ENCODE results near the gene TGFBRAP1. TPM values are rescaled to one million over a fixed set of nuclear protein-coding genes. Genes with fewer than 3 reads are reported as not detected.
A peak's percentile ranks its signal among the peaks of the same experiment; 100 is the strongest.

The TGFBRAP1 gene
- total and polyA plus RNA-seq, 4 donors: 1.8 to 10.4 (median 6.8) TPM

DNA sequence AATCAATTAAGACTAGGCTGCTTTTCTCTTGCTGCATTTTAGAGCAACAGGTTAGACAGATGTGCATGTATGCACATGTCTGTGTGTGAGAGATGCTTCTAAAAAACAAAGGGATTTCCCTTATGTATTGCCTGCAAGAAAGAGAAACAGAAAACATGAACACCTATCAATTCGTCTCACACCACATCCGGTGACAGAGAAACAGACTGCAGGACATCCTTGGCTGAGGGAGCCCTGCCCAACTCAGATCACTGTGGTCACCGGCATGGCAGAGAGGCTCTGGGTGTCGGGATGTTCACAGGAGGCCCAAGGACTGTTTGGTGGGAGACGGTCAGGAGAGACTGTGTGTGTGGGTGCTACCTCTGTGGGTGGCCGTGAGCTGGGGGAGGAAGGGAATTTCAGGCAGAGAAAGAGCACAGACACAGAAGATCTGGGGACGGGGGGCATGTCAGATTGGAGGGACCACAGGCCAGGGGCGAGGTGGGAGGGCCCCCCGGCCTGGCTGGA, 44.4 kb upstream of the TGFBRAP1 start:
- WGBS: 86% methylated on average over 9 of the region's 9 CpGs
- Histone ChIP-seq H3K27ac (ENCODE audit: low read depth in 1 of 2, low read length in 2 of 2) (peak overlapping the region in 1 of 2 donors; percentile 31), H3K27me3 (ENCODE audit: control insufficient read depth in 4 of 4, insufficient read depth in 4 of 4, low read length in 3 of 4) (no peaks in the 10 kb centered on the region), H3K9ac (ENCODE audit: low read depth in 1 of 2, low read length in 2 of 2) (no peak overlapping the region), H3K36me3 (ENCODE audit: control insufficient read depth in 4 of 4, insufficient read depth in 3 of 4, low read depth in 1 of 4, low read length in 3 of 4) (peaks cover 0 to 2% (median 0%) of the 10 kb centered on the region in 4 donors), H3K9me3 (ENCODE audit: control insufficient read depth in 4 of 4, low read length in 3 of 4) (no peaks in the 10 kb centered on the region), H3K4me1 (ENCODE audit: control insufficient read depth in 4 of 4, insufficient read depth in 4 of 4, low read length in 3 of 4) (peaks cover 0 to 7% (median 0%) of the 10 kb centered on the region in 4 donors), H3K4me3 (ENCODE audit: low read depth in 1 of 3, low read length in 3 of 3) (no peak overlapping the region)
- DNase-seq (ENCODE audit: low spot score): no peak
- TF ChIP-seq, protein P1, sequence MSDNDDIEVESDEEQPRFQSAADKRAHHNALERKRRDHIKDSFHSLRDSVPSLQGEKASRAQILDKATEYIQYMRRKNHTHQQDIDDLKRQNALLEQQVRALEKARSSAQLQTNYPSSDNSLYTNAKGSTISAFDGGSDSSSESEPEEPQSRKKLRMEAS (IDR thresholded peaks at IDR 0.05): no peak
- TF ChIP-seq FOXA1 (IDR thresholded peaks at IDR 0.05): no peak

DNA sequence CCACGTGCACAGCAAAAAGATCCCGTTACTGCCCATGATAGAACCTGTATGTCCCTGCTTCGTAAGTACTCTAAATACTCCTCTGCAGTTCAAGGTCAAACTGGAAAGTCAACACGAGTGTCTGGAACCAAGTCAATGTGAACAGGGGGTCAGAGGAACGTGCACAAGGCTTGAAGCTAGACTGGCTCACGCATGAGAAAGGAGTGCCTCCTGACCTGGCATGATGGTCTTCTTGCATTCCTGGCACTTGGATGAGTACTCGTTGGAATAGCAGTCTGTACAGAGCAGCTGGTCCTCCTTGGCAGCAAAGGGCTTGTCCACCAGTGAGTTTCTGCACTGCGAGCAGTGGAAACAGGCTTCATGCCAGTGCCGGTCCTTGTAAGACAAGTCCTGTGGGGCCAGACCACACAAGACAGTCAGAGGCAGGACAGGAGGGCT, 43.8 kb upstream of the TGFBRAP1 start:
- no peak overlapping the region for H3K9ac ChIP-seq (ENCODE audit: low read depth in 1 of 2, low read length in 2 of 2)
- H3K9me3 ChIP-seq (ENCODE audit: control insufficient read depth in 4 of 4, low read length in 3 of 4): no peaks in the 10 kb centered on the region
- no peak overlapping the region for H3K27ac ChIP-seq (ENCODE audit: low read depth in 1 of 2, low read length in 2 of 2)
- H3K27me3 ChIP-seq (ENCODE audit: control insufficient read depth in 4 of 4, insufficient read depth in 4 of 4, low read length in 3 of 4): no peaks in the 10 kb centered on the region
- 47% methylated on average over 9 of the region's 9 CpGs for WGBS
- H3K36me3 ChIP-seq (ENCODE audit: control insufficient read depth in 4 of 4, insufficient read depth in 3 of 4, low read depth in 1 of 4, low read length in 3 of 4): peaks cover 0 to 2% (median 0%) of the 10 kb centered on the region in 4 donors
- H3K4me1 ChIP-seq (ENCODE audit: control insufficient read depth in 4 of 4, insufficient read depth in 4 of 4, low read length in 3 of 4): peaks cover 0 to 7% (median 0%) of the 10 kb centered on the region in 4 donors
- DNase-seq (ENCODE audit: low spot score): no peak
- no peak overlapping the region for H3K4me3 ChIP-seq (ENCODE audit: low read depth in 1 of 3, low read length in 3 of 3)
- TF ChIP-seq HNF4A (conservative IDR thresholded peaks at IDR 0.05) (peak in 1 of 2 donors; percentile 8), RAD21 (IDR thresholded peaks at IDR 0.05) (peak in 1 of 2 donors; percentile 5), GABPA (IDR thresholded peaks at IDR 0.05 in 1 of 2, conservative IDR thresholded peaks at IDR 0.05 in 1 of 2) (no peak), YY1 (IDR thresholded peaks at IDR 0.05) (no peak), RXRA (IDR thresholded peaks at IDR 0.05) (peak in 1 of 2 donors; percentile 45), JUND (IDR thresholded peaks at IDR 0.05) (no peak), NR2F2 (IDR thresholded peaks at IDR 0.05) (peak; percentile 77), EGR1 (IDR thresholded peaks at IDR 0.05; ENCODE audit: low read depth in 2 of 2) (no peak), FOXA2 (IDR thresholded peaks at IDR 0.05) (no peak), SP1 (IDR thresholded peaks at IDR 0.05) (peak; percentile 7), HNF4G (IDR thresholded peaks at IDR 0.05) (no peak)
- TF ChIP-seq, protein P2, sequence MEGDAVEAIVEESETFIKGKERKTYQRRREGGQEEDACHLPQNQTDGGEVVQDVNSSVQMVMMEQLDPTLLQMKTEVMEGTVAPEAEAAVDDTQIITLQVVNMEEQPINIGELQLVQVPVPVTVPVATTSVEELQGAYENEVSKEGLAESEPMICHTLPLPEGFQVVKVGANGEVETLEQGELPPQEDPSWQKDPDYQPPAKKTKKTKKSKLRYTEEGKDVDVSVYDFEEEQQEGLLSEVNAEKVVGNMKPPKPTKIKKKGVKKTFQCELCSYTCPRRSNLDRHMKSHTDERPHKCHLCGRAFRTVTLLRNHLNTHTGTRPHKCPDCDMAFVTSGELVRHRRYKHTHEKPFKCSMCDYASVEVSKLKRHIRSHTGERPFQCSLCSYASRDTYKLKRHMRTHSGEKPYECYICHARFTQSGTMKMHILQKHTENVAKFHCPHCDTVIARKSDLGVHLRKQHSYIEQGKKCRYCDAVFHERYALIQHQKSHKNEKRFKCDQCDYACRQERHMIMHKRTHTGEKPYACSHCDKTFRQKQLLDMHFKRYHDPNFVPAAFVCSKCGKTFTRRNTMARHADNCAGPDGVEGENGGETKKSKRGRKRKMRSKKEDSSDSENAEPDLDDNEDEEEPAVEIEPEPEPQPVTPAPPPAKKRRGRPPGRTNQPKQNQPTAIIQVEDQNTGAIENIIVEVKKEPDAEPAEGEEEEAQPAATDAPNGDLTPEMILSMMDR (IDR thresholded peaks at IDR 0.05; ENCODE audit: low read depth, low read length, missing input control): no peak
- TF ChIP-seq, protein P3, sequence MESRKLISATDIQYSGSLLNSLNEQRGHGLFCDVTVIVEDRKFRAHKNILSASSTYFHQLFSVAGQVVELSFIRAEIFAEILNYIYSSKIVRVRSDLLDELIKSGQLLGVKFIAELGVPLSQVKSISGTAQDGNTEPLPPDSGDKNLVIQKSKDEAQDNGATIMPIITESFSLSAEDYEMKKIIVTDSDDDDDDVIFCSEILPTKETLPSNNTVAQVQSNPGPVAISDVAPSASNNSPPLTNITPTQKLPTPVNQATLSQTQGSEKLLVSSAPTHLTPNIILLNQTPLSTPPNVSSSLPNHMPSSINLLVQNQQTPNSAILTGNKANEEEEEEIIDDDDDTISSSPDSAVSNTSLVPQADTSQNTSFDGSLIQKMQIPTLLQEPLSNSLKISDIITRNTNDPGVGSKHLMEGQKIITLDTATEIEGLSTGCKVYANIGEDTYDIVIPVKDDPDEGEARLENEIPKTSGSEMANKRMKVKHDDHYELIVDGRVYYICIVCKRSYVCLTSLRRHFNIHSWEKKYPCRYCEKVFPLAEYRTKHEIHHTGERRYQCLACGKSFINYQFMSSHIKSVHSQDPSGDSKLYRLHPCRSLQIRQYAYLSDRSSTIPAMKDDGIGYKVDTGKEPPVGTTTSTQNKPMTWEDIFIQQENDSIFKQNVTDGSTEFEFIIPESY (IDR thresholded peaks at IDR 0.05): no peak
- TF ChIP-seq, protein P4, sequence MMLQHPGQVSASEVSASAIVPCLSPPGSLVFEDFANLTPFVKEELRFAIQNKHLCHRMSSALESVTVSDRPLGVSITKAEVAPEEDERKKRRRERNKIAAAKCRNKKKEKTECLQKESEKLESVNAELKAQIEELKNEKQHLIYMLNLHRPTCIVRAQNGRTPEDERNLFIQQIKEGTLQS (IDR thresholded peaks at IDR 0.05): no peak
- TF ChIP-seq, protein P5, sequence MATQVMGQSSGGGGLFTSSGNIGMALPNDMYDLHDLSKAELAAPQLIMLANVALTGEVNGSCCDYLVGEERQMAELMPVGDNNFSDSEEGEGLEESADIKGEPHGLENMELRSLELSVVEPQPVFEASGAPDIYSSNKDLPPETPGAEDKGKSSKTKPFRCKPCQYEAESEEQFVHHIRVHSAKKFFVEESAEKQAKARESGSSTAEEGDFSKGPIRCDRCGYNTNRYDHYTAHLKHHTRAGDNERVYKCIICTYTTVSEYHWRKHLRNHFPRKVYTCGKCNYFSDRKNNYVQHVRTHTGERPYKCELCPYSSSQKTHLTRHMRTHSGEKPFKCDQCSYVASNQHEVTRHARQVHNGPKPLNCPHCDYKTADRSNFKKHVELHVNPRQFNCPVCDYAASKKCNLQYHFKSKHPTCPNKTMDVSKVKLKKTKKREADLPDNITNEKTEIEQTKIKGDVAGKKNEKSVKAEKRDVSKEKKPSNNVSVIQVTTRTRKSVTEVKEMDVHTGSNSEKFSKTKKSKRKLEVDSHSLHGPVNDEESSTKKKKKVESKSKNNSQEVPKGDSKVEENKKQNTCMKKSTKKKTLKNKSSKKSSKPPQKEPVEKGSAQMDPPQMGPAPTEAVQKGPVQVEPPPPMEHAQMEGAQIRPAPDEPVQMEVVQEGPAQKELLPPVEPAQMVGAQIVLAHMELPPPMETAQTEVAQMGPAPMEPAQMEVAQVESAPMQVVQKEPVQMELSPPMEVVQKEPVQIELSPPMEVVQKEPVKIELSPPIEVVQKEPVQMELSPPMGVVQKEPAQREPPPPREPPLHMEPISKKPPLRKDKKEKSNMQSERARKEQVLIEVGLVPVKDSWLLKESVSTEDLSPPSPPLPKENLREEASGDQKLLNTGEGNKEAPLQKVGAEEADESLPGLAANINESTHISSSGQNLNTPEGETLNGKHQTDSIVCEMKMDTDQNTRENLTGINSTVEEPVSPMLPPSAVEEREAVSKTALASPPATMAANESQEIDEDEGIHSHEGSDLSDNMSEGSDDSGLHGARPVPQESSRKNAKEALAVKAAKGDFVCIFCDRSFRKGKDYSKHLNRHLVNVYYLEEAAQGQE (IDR thresholded peaks at IDR 0.05): no peak

Data from liver (tissue), 9 donors.